DOHH2 (cell line): ENCODE measurements around the gene CHORDC1.

ENCODE experiments used
- CTCF ChIP-seq: fragments of 200-600 bp; sonication (generic); IDR thresholded peaks from one replicate; pipeline ENCODE4 v1.5.1; 2014; ENCODE audit warnings: antibody characterized with exemption, mild to moderate bottlenecking, low read depth, low read length; ENCODE audit not compliant: poor library complexity, severe bottlenecking
- EZH2phosphoT487 ChIP-seq: fragments of 200-600 bp; sonication (generic); IDR thresholded peaks from 2 replicates; pipeline ENCODE4 v1.6.1; 2017; ENCODE audit warnings: borderline replicate concordance, mild to moderate bottlenecking, antibody characterized with exemption, low read length, moderate library complexity, mixed read lengths

GRCh38 chr11:90243534-90243933 lies 20.7 kb upstream of the CHORDC1 start:
- TF ChIP-seq CTCF (no peak), EZH2phosphoT487 (no peak)
